ENCODE measurements around the gene PAQR5. TPM values are rescaled to one million over a fixed set of nuclear protein-coding genes. Genes with fewer than 3 reads are reported as not detected.
"Not testable (repeated sequence)": the region's sequence is repeated elsewhere in the genome, so short reads cannot be mapped to it uniquely, and the experiment has no call there.

Gene PAQR5
- total RNA-seq, 1 experiment from 2014 or later = 4.9 TPM

GRCh38 chr15:69337138-69337537 is 38.4 kb downstream of the PAQR5 start:
- BruUV-seq (replicated peaks) = no TSS peak
- no peak overlapping the region for H2AFZ ChIP-seq
- peaks cover 8% of the 10 kb centered on the region; the same call in 1 of the 2 replicates for H3K4me1 ChIP-seq (replicated peaks; ENCODE audit: insufficient read depth)
- H3K9me2 ChIP-seq (ENCODE audit: insufficient read depth) = no peaks in the 10 kb centered on the region; the same call in 1 of the 2 replicates
- no peaks in the 10 kb centered on the region for H3K9me3 ChIP-seq (ENCODE audit: insufficient read depth, low read depth)
- H3K27me3 ChIP-seq (ENCODE audit: insufficient read depth, low read depth) = no peaks in the 10 kb centered on the region
- H3K4me3 ChIP-seq = no peak overlapping the region
- H3K79me2 ChIP-seq (ENCODE audit: low read depth) = no peaks in the 10 kb centered on the region
- no peaks in the 10 kb centered on the region for H3K36me3 ChIP-seq (ENCODE audit: low read depth)
- no peak overlapping the region for H3K4me2 ChIP-seq
- no peaks in the 10 kb centered on the region for H4K20me1 ChIP-seq (ENCODE audit: insufficient read depth)
- peak in 1 of 2 experiments; percentile 41 for DNase-seq
- CTCF ChIA-PET = no interaction called here
- no peak overlapping the region for H3K27ac ChIP-seq
- POLR2A ChIA-PET (ENCODE audit: unreplicated experiment) = no interaction called here
- no peak for TF ChIP-seq CTCF (conservative IDR thresholded peaks at IDR 0.05)
- TF ChIP-seq EZH2 (IDR thresholded peaks at IDR 0.05; ENCODE audit: low read depth) = no peak
- intact Hi-C loops (cut with micrococcal nuclease; ENCODE audit: unreplicated experiment) = no loop called here
- H3F3A ChIP-seq (ENCODE audit: insufficient read depth, low read depth) = no peaks in the 10 kb centered on the region; the same call in 1 of the 2 replicates

- Histone ChIP-seq H3K4me1 (replicated peaks; ENCODE audit: insufficient read depth) (peaks cover 8% of the 10 kb centered on the region; the same call in 1 of the 2 replicates), H4K20me1 (ENCODE audit: insufficient read depth) (no peaks in the 10 kb centered on the region), H3K36me3 (ENCODE audit: low read depth) (no peaks in the 10 kb centered on the region), H3K79me2 (ENCODE audit: low read depth) (no peaks in the 10 kb centered on the region), H3F3A (ENCODE audit: insufficient read depth, low read depth) (no peaks in the 10 kb centered on the region; the same call in 1 of the 2 replicates), H3K27me3 (ENCODE audit: insufficient read depth, low read depth) (no peaks in the 10 kb centered on the region), H3K4me2 (peak overlapping the region; percentile 23; the same call in 1 of the 2 replicates), H2AFZ (no peak overlapping the region), H3K4me3 (no peak overlapping the region), H3K27ac (no peak overlapping the region), H3K9me2 (ENCODE audit: insufficient read depth) (no peaks in the 10 kb centered on the region; the same call in 1 of the 2 replicates), H3K9me3 (ENCODE audit: insufficient read depth, low read depth) (no peaks in the 10 kb centered on the region)
- TF ChIP-seq EZH2 (IDR thresholded peaks at IDR 0.05; ENCODE audit: low read depth) (no peak), CTCF (conservative IDR thresholded peaks at IDR 0.05) (no peak)
- ChIA-PET CTCF (no interaction called here), POLR2A (ENCODE audit: unreplicated experiment) (no interaction called here)
- intact Hi-C loops (cut with micrococcal nuclease; ENCODE audit: unreplicated experiment) = no loop called here
- BruUV-seq (replicated peaks) = no TSS peak
- no peak for DNase-seq
Measured at GRCh38 chr15:69338535-69339213, 40.0 kb downstream of the PAQR5 start.

GRCh38 chr15:69339214-69339543 is 40.5 kb downstream of the PAQR5 start:
- H3K27ac ChIP-seq; H3K9me3 ChIP-seq (ENCODE audit: insufficient read depth, low read depth); H3K9me2 ChIP-seq (ENCODE audit: insufficient read depth); H3K4me1 ChIP-seq (replicated peaks; ENCODE audit: insufficient read depth); H3K4me3 ChIP-seq; H3K27me3 ChIP-seq (ENCODE audit: insufficient read depth, low read depth); H3K36me3 ChIP-seq (ENCODE audit: low read depth); H2AFZ ChIP-seq; DNase-seq; intact Hi-C loops (cut with micrococcal nuclease; ENCODE audit: unreplicated experiment); H4K20me1 ChIP-seq (ENCODE audit: insufficient read depth); H3K79me2 ChIP-seq (ENCODE audit: low read depth); BruUV-seq (replicated peaks); CTCF ChIA-PET; H3F3A ChIP-seq (ENCODE audit: insufficient read depth, low read depth): not testable (repeated sequence)
- POLR2A ChIA-PET (ENCODE audit: unreplicated experiment) = interaction anchor here (0.7 kb wide), 1 partner anchor 1924 kb away, joined by 4 read pairs; no protein-coding TSS in a partner anchor
- peak overlapping the region; percentile 23; the same call in 1 of the 2 replicates for H3K4me2 ChIP-seq
